GM12878 (cell line): Measurements from ENCODE around the gene S1PR1. TPM values are rescaled to one million over a fixed set of nuclear protein-coding genes. Genes with fewer than 3 reads are reported as not detected.

Source experiments
- ASH2L ChIP-seq: fragments of 300-600, 200-600 bp; sonication (generic); IDR thresholded peaks from 2 replicates; pipeline ENCODE4 v1.6.1; 2017; ENCODE audit warnings: low read depth, mild to moderate bottlenecking, borderline replicate concordance
- CBFB ChIP-seq: IDR thresholded peaks from 2 replicates; pipeline ENCODE4 v1.6.1; 2016; ENCODE audit warnings: antibody characterized with exemption, low read depth
- CREM ChIP-seq: IDR thresholded peaks from 2 replicates; pipeline ENCODE4 v1.6.1; 2014; ENCODE audit warnings: antibody characterized with exemption, low read depth
- EED ChIP-seq: sonication (generic); IDR thresholded peaks from 2 replicates; pipeline ENCODE4 v1.6.1; 2016; ENCODE audit warnings: antibody characterized with exemption, low read depth
- ESRRA ChIP-seq: IDR thresholded peaks from 2 replicates; pipeline ENCODE4 v1.6.1; 2012; ENCODE audit warnings: mild to moderate bottlenecking, low read length, improper control_type of control experiment
- HCFC1 ChIP-seq: fragments of 150-350 bp; IDR thresholded peaks from 2 replicates; pipeline ENCODE4 v1.6.1; 2014; ENCODE audit warnings: low read length
- JUNB ChIP-seq: IDR thresholded peaks from 2 replicates; pipeline ENCODE4 v1.6.1; 2016; ENCODE audit warnings: antibody characterized with exemption, mild to moderate bottlenecking
- MYB ChIP-seq: fragments of 150-350 bp; IDR thresholded peaks from 2 replicates; pipeline ENCODE4 v1.6.1; 2014; ENCODE audit warnings: mild to moderate bottlenecking, low read depth, low read length, borderline replicate concordance
- NFIC ChIP-seq: IDR thresholded peaks from 2 replicates; pipeline ENCODE4 v1.6.1; 2012; ENCODE audit warnings: low read depth, mild to moderate bottlenecking, inconsistent platforms, low read length, moderate library complexity
- NRF1 ChIP-seq: conservative IDR thresholded peaks from 2 replicates; pipeline ENCODE4 v1.6.1; 2011; ENCODE audit warnings: mild to moderate bottlenecking, low read depth, low read length, improper control_type of control experiment
- RCOR1 ChIP-seq: conservative IDR thresholded peaks from 2 replicates; pipeline ENCODE4 v1.6.1; 2012; ENCODE audit warnings: low read depth, low read length, improper control_type of control experiment
- RFX5 ChIP-seq: IDR thresholded peaks from 2 replicates; pipeline ENCODE4 v1.6.1; 2011; ENCODE audit warnings: low read depth, low read length, improper control_type of control experiment
- SIN3A ChIP-seq: IDR thresholded peaks from 2 replicates; pipeline ENCODE4 v1.6.1; 2012; ENCODE audit warnings: low read depth, low read length, improper control_type of control experiment
- SMAD1 ChIP-seq: fragments of 450-650 bp; IDR thresholded peaks from 2 replicates; pipeline ENCODE4 v1.6.1; 2018; ENCODE audit warnings: mild to moderate bottlenecking, low read depth; ENCODE audit not compliant: partially characterized antibody
- SREBF1 ChIP-seq: IDR thresholded peaks from 2 replicates; pipeline ENCODE4 v1.6.1; 2012; ENCODE audit warnings: mild to moderate bottlenecking, low read length
- SRF ChIP-seq, 2 experiments: IDR thresholded peaks; 2 replicates each; pipeline ENCODE4 v1.6.1; 2011; ENCODE audit warnings: low read depth in 2 of 2, low read length in 2 of 2, mild to moderate bottlenecking in 1 of 2, moderate library complexity in 1 of 2
- TCF12 ChIP-seq: IDR thresholded peaks from 2 replicates; pipeline ENCODE4 v1.6.1; 2011; ENCODE audit warnings: low read depth, mild to moderate bottlenecking, low read length
- TCF3 ChIP-seq: IDR thresholded peaks from 2 replicates; pipeline ENCODE4 v1.6.1; 2012; ENCODE audit warnings: low read depth, mild to moderate bottlenecking, low read length, borderline replicate concordance; ENCODE audit not compliant: insufficient read depth
- ZNF274 ChIP-seq: IDR thresholded peaks from one replicate; pipeline ENCODE4 v1.8.0; 2011; ENCODE audit not compliant: insufficient read length, insufficient read depth
- ZSCAN29 ChIP-seq: fragments of 450-650 bp; IDR thresholded peaks from 2 replicates; pipeline ENCODE4 v1.6.1; 2017; ENCODE audit warnings: mild to moderate bottlenecking, moderate library complexity
- polyA plus RNA-seq, 11 experiments: library from polyadenylated mRNA; depleted of rRNA in 4 of 11; unstranded in 6 of 11; stranded (reverse) in 5 of 11; fragments of >200 nt; fragmentation: Nextera tagmentation in 4 of 11; fragmentation: Illumina TruSeq in 1 of 11; extraction: Ambion mirVana in 4 of 11; extraction: Trizol in 1 of 11; gene quantifications; 1 replicate in 1 of 11; 2 replicates in 10 of 11; pipeline versions ENCODE4 v1.2.1 to v1.2.3, GENCODE V29; 2011 to 2016; ENCODE audit warnings: inconsistent platforms in 2 of 11, missing spikeins in 2 of 11, low read depth in 1 of 11
- total RNA-seq, 4 experiments: library from RNA; depleted of rRNA in 3 of 4; stranded (reverse); fragments of >200 nt in 3 of 4; fragmentation: Illumina TruSeq in 1 of 4; extraction: Trizol in 1 of 4; gene quantifications; 2 replicates each; pipeline versions ENCODE4 v1.2.1 to v1.2.3, GENCODE V29; 2013 to 2021
- TF ChIP-seq, protein P1 (sequence below): fragments of 450-650 bp; IDR thresholded peaks from 2 replicates; pipeline ENCODE4 v1.6.1; 2018; ENCODE audit warnings: borderline replicate concordance, mild to moderate bottlenecking; ENCODE audit not compliant: partially characterized antibody
- TF ChIP-seq, protein P2 (sequence below): fragments of 150-350 bp; IDR thresholded peaks from 2 replicates; pipeline ENCODE4 v1.6.1; 2016; ENCODE audit warnings: low read depth, low read length
- TF ChIP-seq, protein P3 (sequence below): IDR thresholded peaks from 2 replicates; pipeline ENCODE4 v1.6.1; 2011; ENCODE audit warnings: low read depth, low read length, improper control_type of control experiment, borderline replicate concordance
- TF ChIP-seq, protein P4 (sequence below): fragments of 450-650 bp; IDR thresholded peaks from 2 replicates; pipeline ENCODE4 v1.6.1; 2016; ENCODE audit warnings: mild to moderate bottlenecking

Gene S1PR1
- total and polyA plus RNA-seq, 10 of the 15 experiments (the other 5 are each of a cell fraction or from before 2014, with no cell fraction given): 3.8 to 59.4 (median 30.7) TPM

DNA sequence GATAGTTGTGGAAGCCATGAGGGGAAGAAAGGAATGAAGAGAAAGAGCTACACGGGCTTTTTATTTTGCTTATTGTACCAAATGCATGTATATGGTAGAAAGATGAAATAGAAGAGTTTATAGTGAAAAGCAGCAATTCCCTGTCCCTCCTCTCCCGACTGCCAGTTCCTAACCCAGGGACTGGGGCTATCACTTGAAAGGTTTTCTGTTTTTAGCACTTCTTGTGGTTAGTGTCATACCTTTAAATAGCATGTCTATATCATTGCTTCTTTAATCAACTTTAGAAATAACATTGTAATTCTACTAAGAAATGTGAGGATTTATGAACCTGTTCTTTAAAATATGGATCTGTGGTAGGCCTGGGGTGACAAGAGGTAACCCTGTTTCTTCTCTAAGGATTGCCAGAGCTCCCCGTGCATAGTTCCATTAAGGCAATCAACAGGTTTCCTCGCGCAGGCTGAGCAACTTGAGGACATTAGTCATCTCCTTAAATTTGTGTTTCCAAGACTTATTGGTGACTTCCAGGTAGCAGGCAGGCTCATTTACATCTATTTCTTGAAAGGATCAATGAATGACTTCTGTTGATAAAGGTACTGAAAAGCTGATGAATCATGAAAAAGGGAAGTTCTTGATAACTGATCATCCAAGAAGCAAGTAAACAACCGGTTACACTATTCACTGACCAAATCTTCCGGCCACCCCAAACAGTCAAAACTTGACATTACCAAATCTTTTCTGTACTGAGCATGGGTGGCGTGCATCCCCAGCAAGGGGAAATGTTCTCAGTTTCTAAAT lies 37.8 kb upstream of the S1PR1 start (continued):
- TF ChIP-seq, protein P1, sequence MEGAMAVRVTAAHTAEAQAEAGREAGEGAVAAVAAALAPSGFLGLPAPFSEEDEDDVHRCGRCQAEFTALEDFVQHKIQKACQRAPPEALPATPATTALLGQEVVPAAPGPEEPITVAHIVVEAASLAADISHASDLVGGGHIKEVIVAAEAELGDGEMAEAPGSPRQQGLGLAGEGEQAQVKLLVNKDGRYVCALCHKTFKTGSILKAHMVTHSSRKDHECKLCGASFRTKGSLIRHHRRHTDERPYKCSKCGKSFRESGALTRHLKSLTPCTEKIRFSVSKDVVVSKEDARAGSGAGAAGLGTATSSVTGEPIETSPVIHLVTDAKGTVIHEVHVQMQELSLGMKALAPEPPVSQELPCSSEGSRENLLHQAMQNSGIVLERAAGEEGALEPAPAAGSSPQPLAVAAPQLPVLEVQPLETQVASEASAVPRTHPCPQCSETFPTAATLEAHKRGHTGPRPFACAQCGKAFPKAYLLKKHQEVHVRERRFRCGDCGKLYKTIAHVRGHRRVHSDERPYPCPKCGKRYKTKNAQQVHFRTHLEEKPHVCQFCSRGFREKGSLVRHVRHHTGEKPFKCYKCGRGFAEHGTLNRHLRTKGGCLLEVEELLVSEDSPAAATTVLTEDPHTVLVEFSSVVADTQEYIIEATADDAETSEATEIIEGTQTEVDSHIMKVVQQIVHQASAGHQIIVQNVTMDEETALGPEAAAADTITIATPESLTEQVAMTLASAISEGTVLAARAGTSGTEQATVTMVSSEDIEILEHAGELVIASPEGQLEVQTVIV: no peak
- TF ChIP-seq RCOR1: no peak
- no peak for TF ChIP-seq SIN3A
- TF ChIP-seq, protein P2, sequence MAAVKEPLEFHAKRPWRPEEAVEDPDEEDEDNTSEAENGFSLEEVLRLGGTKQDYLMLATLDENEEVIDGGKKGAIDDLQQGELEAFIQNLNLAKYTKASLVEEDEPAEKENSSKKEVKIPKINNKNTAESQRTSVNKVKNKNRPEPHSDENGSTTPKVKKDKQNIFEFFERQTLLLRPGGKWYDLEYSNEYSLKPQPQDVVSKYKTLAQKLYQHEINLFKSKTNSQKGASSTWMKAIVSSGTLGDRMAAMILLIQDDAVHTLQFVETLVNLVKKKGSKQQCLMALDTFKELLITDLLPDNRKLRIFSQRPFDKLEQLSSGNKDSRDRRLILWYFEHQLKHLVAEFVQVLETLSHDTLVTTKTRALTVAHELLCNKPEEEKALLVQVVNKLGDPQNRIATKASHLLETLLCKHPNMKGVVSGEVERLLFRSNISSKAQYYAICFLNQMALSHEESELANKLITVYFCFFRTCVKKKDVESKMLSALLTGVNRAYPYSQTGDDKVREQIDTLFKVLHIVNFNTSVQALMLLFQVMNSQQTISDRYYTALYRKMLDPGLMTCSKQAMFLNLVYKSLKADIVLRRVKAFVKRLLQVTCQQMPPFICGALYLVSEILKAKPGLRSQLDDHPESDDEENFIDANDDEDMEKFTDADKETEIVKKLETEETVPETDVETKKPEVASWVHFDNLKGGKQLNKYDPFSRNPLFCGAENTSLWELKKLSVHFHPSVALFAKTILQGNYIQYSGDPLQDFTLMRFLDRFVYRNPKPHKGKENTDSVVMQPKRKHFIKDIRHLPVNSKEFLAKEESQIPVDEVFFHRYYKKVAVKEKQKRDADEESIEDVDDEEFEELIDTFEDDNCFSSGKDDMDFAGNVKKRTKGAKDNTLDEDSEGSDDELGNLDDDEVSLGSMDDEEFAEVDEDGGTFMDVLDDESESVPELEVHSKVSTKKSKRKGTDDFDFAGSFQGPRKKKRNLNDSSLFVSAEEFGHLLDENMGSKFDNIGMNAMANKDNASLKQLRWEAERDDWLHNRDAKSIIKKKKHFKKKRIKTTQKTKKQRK: no peak
- TF ChIP-seq HCFC1: no peak
- TF ChIP-seq CREM: peak; percentile 96
- peak in 1 of 2 experiments; percentile 84; a peak in 2 of 4 replicates for TF ChIP-seq SRF (IDR thresholded peaks at IDR 0.05; ENCODE audit: low read depth in 2 of 2, low read length in 2 of 2)
- TF ChIP-seq ASH2L: no peak
- TF ChIP-seq ZSCAN29: no peak
- TF ChIP-seq, protein P3, sequence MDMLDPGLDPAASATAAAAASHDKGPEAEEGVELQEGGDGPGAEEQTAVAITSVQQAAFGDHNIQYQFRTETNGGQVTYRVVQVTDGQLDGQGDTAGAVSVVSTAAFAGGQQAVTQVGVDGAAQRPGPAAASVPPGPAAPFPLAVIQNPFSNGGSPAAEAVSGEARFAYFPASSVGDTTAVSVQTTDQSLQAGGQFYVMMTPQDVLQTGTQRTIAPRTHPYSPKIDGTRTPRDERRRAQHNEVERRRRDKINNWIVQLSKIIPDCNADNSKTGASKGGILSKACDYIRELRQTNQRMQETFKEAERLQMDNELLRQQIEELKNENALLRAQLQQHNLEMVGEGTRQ: no peak
- TF ChIP-seq ESRRA: no peak
- no peak for TF ChIP-seq ZNF274
- TF ChIP-seq, protein P4, sequence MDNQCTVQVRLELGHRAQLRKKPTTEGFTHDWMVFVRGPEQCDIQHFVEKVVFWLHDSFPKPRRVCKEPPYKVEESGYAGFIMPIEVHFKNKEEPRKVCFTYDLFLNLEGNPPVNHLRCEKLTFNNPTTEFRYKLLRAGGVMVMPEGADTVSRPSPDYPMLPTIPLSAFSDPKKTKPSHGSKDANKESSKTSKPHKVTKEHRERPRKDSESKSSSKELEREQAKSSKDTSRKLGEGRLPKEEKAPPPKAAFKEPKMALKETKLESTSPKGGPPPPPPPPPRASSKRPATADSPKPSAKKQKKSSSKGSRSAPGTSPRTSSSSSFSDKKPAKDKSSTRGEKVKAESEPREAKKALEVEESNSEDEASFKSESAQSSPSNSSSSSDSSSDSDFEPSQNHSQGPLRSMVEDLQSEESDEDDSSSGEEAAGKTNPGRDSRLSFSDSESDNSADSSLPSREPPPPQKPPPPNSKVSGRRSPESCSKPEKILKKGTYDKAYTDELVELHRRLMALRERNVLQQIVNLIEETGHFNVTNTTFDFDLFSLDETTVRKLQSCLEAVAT: no peak
- TF ChIP-seq NRF1: no peak
- peak; percentile 95 for TF ChIP-seq EED
- TF ChIP-seq CBFB: peak; percentile 70; the same call in 1 of the 2 replicates
- peak; percentile 78 for TF ChIP-seq SREBF1
- TF ChIP-seq TCF3: 0 out of 2 replicates have a peak, but pooled peaks have one; percentile 45
- TF ChIP-seq MYB: no peak
- peak; percentile 62; the same call in 1 of the 2 replicates for TF ChIP-seq TCF12
- TF ChIP-seq SMAD1: no peak
- TF ChIP-seq RFX5: no peak
- peak; percentile 99 for TF ChIP-seq JUNB
- peak; percentile 100 for TF ChIP-seq NFIC
